ENCODE data around the gene C22orf23.

C22orf23 gene

DNA sequence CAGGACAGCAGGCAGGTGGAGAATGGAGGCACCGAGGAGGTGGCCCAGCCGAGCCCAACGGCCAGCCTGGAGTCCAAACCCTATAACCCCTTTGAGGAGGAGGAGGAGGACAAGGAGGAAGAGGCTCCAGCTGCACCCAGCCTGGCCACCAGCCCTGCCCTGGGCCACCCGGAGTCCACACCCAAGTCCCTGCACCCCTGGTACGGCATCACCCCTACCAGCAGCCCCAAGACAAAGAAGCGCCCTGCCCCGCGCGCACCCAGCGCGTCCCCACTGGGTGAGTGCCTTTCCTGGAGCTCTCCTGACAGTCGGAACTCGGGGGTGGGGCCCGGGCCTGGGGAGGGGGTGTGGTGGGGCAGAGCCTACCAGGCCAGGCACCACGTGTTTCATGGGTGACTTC lies 27.6 kb downstream of the C22orf23 start:
- no peak for DNase-seq (ENCODE audit: low read depth, low spot score)

DNA sequence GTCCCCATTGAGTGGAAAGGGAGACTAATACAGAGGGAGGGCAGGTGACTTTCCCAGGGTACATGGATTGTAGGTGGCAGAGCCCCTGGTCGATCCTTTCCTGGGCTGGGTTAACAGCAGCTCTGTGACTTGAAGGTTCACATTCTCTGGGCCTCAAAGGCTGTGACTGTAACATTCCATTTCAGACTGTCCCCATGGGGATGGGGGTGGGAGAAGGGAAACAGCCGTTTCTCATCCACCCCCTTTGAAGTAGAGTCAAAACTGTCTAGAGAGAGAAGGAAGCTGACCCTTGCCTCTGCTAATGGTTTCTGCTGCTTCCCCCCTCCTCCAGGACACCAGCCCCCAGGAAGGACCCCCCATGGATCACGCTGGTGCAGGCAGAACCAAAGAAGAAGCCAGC lies 28.1 kb downstream of the C22orf23 start:
- DNase-seq (ENCODE audit: low read depth, low spot score), result no peak

DNA sequence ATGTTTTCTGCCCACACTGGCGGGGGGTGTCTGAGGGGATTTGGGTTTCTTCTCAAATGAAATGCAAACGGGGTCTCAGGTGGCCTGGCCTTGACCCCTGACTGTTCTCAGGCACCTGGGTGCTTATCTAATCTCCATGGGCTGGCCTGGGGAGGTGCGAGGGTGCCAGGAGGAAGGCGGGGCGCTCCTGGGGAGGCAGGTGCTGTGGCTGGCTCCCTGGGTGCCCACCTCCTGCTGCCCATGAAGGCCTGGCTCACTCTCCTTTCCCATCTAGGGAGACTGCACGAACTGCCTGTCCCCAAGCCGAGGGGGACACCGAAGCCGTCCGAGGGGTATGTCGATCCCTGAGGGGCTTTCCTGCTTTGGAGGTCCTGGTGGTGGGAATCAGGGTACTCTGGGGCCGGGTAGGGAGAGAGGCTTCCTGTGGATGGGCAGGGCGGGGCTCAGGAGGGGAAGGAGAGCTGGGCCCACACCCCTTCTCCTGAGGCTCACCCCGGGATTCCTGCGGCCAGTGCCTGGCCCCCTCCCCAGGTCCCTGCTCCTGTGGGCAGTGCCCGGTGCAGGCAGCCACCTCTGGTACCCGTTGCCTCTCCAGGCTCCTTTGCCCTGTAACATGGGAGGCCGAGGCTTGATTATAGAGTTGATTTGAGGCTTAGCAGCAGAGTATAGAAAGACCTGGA lies 28.9 kb downstream of the C22orf23 start:
- no peak for DNase-seq (ENCODE audit: low read depth, low spot score)

DNA sequence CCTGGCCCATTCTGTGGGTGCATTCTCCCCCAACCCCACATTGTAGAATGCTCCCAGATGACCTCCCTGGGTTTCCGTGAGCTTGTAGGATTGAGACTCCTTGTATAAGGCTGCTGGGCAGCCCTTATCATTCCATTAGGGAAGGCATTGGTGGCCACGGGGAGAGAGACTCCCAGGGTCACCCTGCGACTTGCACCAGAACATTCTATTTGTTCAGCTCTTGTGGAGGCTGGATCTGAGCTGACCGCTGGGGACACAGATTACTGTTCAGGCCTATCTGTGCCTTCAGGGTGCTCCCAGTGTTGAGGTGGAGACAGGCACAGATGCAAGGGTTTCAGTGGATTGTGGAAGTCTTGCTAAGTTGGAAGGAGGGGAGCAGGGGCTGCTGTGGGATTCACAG lies 29.5 kb downstream of the C22orf23 start:
- no peak for DNase-seq (ENCODE audit: low read depth, low spot score)

DNA sequence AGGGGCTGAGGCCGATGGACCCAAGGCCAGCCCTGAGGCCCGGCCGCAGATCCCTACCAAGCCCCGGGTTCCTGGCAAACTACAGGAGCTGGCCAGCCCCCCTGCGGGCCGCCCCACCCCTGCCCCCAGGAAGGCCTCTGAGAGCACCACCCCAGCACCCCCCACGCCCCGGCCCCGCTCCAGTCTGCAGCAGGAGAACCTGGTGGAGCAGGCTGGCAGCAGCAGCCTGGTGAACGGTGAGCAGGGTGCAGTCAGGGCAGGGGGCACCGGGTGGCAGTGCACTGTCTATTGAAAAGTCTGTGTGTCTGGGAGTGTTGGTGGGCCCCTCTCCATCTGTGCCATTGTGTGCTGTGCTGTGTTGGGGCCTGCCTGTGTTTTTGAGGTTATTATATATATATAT lies 31.2 kb downstream of the C22orf23 start:
- DNase-seq (ENCODE audit: low read depth, low spot score), result no peak

DNA sequence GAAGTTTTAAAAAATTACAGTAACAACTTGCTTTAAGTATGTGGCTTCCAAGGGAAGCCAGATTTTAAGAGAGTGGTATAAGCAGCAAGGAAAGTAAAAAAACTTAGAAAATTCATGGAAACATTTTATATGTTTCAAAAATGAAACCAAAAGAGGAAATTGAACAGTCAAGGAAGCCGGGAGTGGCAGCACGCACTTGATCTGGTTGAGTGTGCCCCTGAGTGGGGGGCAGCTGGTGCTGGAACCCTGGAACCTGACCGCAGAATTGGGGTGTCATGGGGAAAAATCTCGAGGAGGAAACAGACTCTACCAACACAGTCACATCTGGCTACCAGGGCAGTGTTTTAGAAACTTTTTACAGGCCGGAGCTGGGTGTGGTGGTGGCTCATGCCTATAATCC lies 33.3 kb downstream of the C22orf23 start:
- no peak for DNase-seq (ENCODE audit: low read depth, low spot score)

DNA sequence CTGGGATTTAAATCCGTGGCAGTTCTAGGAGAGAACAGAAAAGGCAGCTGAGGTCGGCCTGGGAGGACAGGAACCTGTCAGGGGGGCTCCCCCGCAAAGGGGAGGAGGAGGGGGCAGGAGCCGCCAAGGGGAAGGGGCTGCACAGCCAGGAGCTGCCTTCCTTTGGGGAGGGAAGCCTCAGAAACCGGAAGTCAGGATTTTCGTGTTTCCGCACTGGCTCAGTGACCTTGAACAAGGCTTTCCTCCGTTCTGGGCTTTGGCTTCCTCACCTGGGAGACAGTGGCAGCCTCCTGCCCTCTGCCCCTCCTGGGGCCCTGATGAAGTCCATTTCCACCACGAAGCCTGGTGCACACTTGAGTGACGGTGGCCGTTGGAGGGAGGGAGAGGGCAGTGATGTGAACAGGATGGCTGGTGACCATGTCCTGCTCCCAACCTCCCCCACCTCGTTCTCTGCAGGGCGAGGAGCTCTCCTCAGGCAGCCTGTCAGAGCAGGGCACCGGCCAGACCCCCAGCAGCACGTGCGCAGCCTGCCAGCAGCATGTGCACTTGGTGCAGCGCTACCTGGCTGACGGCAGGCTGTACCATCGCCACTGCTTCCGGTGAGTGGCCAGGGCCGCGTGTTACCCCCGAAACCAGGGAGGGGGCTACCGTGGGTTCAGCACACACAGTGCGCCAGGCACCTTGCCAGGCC lies 34.7 kb downstream of the C22orf23 start:
- no peak for DNase-seq (ENCODE audit: low read depth, low spot score)

DNA sequence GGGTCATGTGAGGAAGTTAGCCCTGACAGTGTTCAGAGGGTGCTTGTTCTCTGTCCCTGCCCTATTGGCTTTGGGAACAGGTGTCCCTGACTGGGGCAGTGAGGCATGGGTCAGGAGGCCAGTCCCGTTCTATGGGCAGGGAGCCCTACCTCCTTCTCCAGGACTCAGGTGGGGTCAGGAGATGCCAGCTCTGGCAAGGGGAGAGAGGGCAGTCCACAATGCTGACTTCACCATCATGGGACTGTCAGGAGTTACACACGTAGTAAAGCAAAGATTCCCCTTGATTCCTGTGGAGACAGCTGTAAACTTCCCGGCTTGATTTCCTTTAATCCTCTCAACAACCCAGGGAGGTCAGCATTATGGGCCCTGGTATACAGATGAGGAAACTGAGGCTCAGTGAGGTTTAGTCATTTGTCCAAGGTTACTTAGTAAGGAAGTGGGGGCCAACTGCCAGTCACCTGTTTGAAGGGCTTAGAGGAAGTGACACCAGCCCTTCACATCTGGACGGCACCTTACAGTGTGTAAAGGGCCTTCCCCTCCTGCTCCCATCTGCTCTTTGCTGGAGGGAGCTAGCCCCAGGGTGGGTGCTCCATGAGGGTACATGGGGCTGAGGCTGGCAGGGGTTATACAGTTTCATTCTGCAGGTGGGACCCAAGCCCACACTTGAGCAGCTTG lies 35.4 kb downstream of the C22orf23 start:
- no peak for DNase-seq (ENCODE audit: low read depth, low spot score)

DNA sequence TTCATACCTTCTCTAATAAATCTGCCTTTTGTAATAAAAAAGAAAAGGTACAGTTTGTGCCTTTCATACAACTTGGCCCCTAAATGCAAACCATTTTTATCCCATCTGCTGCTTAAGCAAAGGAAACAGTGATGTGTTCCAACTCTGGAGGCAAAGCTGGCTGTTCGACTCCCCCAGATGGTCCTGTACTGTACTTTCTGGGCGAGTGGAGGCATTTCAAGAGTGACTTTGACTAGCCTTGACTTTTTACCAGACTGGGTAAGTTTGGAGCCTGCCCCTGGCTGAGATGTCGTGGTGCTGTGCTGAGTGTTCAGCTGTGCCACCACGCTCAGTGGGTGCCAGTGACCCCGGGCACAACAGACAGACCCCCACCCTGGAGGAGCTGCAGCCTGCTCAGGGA lies 37.1 kb downstream of the C22orf23 start:
- no peak for DNase-seq (ENCODE audit: low read depth, low spot score)

DNA sequence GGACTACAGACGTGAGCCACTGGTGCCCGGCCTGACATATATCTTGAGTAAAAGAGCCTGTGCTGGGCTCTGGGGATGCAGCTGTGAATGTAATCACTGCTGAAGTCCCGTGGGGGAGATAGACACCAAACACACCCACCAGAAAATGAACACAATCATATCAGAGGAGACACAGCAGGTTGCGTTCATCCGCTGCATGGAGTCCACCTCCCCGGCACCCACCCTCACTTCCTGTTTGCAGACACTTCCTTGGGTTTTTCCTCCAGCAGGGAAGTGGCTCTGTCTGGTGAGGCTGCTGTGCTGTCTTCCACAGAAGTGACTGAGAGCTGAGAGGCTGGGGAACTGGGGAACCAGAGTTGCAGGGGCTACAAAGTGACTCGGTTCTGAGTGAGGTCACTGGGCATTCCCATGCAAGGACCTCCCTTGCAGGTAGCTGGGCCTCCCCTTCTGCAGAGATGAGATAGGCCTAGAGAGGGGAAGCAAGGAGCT lies 40.1 kb downstream of the C22orf23 start:
- DNase-seq (ENCODE audit: low read depth, low spot score), result no peak

DNA sequence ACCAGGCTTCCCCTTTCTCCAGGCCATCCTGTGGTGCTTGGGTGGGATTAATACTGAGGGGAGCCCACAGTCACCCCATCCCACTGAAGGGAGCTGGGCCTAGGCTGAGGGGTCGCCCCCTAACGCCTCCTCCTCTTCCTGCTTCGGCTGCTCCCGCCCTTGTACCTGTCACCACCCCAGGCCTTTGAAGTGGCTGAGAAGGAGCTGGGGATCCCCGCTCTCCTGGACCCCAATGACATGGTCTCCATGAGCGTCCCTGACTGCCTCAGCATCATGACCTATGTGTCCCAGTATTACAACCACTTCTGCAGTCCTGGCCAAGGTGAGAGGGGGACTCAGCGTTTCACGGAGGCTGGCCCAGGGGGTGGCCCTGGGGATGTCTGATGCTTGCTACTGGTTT lies 41.2 kb downstream of the C22orf23 start:
- DNase-seq (ENCODE audit: low read depth, low spot score), result no peak

DNA sequence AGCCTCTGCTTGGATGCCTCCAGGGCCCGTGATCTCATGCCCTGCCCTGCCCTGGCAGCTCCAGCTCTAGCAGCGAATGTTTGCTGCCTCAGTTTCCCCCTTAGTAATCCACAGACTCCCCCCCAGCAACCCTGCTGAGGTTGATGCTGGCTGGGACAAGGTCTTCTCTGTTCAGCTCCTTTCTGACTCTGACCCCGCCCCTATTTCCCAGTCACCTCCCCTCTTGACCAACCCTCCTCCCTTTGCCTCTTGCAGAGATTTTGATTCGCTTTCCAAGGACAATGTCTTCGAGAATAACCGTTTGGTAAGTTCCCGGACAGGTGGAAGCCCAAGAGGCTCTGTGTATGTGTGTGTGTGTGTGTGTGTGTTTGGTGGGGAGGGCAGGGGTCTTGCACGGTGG lies 41.7 kb downstream of the C22orf23 start:
- no peak for DNase-seq (ENCODE audit: low read depth, low spot score)

DNA sequence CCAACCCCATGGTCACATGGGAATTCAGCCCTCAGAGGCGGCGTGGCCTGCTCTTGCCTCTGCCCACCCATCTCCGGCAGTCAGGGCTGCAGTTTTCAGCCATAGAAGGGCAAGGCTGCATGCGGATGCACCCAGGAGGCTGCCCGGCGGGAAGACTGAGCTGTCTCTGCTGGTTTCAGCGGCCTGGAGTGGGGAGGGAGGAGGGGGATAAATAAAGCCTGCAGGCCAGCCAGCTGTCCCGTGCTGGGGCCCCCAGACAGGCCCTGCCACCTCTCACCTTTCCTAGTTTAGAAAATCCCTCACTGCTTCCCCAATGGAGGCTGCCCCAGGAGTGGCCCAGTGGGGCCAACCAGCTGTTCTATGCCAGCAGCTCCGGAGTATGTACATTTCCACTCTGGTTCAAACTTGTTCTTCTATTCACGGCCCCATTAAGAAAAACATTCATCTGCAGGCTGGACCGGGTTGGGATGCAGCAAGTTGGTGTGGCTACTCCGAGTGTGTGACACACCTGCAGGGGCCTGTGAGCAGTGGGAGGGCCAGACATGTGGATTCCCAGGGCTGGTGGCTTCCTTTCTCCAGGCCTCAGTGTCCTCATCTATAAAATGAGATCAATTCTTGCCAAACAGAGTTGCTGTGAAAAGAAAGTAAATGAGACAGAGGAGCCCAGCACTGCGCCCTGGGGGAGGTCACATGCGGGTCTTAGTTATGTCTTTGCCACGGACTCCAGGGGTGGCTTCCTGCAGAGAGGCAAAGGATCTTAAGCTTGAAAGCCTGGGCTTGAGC lies 42.3 kb downstream of the C22orf23 start:
- no peak for DNase-seq (ENCODE audit: low read depth, low spot score)

DNA sequence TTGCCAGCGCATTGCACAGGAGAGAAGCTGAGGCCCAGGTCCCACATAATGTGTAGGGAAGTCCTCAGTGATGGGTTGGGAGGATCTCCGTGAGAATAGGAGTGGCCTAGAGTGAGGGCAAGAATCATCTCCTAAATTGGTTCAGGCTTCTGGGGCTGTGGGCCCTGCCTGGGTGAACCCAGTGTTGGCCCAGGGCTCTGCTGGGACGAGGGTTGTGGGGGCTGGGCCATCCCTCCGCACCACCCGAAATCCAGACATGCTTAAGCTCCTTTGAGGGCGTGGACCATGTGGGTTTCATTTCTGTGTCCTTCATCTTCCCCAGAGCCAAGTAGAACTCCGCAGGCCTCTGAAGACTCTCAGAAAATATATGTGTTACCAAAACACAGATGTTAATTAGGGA lies 43.6 kb downstream of the C22orf23 start:
- no peak for DNase-seq (ENCODE audit: low read depth, low spot score)

DNA sequence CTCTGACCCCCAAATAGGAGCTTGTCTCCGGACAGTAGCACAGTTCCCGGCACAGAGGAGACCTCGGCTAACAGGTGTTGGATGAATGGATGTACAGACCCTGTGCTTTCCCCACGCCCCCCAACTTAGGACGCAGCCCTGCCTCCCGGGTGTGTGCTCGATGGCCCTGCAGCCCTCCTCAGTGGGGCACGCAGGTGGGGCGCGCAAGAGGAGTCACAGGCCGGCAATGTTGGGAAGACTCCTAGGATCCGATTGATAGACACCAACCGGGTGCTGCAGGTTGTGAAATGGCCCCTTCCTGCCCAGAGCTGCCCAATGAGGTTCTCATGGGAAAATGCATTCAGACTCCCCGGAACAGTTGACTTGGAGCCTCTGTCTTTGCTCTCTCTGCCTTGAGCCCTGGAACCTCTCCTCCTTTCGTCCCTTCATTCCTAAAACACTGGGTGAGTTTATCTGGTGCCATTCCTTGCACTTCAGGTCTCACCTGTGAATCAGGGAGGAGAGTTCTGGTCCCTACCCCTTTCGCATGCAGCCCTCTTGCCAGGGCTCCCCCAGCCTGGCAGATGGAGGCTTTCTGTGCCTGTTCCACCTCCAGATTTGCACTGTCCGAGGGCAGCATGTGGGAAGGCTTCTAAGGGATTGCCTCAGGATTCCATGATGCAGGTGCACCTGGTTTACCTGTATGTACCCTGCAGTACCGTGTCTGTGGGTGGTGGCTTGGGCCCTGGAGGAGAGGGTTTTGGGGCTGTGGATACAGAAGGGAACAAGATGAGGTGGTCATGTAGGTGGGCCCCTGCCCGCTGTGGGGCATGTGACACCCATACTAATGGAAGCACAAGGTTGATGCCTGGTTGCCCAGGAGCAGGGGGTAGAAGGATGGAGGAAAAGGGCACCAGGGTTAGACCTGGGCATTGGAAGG lies 46.1 kb downstream of the C22orf23 start:
- DNase-seq (ENCODE audit: low read depth, low spot score), result no peak

DNA sequence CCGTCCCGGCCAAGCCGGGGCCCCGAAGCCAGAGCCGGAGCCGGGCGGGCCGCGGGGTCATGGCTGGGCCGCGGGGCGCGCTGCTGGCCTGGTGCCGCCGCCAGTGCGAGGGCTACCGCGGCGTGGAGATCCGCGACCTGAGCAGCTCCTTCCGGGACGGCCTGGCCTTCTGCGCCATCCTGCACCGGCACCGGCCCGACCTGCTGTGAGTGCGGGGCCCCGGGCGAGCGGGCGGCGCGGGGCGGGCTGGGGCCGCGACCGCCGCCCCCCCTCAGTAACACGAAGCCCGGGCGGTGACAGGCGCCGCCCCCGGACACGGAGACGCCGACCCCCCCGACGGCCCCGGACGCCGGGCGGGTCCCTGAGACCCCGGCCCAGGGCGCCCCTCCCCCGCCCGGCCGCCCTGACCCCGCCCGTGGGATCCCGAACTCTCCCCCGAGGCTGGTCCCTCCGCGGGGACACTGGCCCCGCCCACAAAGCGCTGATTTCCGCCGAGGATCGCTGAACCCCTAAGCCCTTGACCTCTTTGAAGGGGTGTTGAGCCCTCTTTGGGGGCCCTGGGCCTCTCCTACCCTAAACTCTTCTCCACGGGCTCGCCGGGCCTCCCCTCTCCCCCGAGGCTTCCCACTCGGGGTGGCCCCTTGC lies 46.9 kb downstream of the C22orf23 start:
- DNase-seq (ENCODE audit: low read depth, low spot score), result no peak

DNA sequence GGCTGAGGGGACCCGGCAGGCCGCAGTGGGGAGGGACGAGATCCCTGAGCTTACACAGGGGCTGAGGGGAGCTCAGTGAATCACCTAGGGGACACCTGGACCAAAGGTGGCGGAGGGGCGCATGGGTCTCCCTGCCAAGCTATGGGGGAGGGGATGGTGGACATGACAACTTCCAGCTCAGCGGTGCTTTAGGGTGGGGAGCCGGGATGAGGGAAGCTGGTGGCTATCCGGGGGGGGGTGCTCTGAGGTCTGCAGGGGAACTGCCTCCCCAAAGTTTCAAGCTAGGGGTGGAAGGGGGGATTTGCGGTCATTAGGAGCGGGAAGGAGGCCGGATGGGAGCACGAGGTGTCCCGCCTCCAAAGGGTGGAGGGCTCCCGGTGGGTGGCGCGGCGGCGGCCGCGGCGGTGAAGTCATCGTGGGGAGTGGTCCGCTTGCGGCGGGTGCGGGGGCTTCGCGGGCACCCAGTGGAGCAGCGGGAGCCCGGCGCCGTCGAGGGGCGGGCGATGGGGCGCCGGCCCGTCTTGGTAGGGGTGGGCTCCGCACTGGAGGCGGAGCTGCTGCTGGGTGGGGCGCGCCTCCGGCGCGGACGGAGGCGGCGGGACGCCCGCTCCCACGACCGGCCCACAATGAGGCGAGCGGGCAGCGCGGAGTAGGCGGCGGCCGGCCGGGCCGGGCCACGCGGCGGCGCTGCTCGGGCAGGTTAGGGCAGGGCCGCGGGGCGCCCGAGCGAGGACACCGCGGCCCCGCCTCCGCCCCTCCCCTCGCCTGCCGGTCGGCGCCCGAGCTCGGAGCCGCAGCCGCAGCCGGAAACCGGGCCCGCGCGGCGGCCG lies 47.7 kb downstream of the C22orf23 start, which contains the start of gene MICALL1:
MICALL1 (plus strand) TSS at position 764 of the 830 bp plus-strand sequence. CDS start 126 bp downstream, outside the sequence.
- DNase-seq (ENCODE audit: low read depth, low spot score), result peak; percentile 11

DNA sequence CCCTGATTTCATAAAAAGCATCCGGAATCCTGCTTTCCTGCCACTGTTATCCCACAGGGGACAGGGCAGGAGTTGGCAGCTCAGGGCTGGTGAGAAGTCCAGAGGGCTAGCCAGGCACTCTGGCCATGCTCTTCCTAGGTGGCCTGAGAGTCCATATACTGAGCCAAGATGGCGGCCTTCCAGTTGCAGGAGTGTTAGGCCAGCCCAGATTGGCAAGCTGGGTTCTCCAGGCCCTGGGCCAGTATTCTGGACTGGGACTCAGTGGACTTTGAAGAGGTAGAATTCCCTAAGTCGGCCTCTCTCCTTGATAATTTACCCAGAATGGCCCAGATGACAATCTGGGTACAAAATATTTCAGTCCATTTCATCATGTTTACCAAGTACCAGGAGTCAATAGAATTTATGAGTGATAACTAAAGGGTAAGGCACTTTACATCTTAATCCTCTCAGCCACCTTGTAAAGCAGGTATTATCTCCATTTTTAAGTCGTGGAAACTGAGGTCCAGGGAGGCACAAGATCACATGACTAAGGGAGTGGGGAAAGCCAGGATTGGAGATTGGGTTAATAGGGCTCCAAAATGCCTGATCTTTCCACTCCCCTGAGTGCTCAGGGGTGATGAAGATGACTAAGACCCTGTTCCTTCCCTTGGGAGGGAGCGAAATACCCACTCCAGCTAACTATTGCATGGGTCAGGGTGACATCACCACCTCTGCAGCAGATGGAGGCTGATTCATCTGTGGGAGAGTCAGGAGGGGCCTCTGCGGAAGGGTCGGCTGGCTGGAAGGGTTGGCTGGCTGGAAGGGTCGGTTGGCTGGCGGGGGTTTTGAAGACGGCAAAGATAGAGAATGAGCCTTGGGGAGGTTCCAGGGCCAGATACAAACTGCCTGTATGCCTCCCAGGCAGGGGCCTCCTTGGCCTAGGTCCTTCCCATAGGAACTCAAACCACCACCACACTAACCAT lies 48.5 kb downstream of the C22orf23 start:
- DNase-seq (ENCODE audit: low read depth, low spot score), result no peak

Measured in activated naive CD8-positive, alpha-beta T cell treated with anti-CD3 and anti-CD28 coated beads, Interleukin-2, amount 50 U/mL, for 16 hours (primary cell).